Measurements from ENCODE around the gene RHCE. TPM values are rescaled to one million over a fixed set of nuclear protein-coding genes. Genes with fewer than 3 reads are reported as not detected.
"Not testable (repeated sequence)": the region's sequence is repeated elsewhere in the genome, so short reads cannot be mapped to it uniquely, and the experiment has no call there.

Gene RHCE
- total and polyA plus RNA-seq, 9 of the 15 experiments (the other 6 are each of a cell fraction or from before 2014, with no cell fraction given): 5.4 to 31.5 (median 12.6) TPM

DNA sequence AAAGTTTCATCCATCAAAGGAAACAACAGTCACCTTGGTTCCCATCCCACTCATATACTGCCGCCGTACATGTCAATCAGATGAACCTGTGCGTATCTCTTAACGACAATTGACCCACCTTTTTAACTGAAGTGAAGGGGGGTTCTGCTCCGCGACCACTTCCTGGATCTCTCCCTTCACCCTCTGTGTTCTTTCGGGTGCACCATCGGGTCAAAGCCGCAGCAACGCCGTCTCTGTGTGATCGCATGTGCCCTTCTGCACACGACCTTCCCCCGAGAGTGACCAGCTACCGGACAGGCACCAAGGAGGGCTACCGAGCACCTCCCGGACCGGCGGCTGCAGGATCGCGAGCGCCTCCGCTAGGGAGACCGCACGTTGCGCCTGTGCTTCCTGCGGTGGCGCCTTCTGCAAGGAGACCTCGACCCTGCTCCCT lies 83.7 kb downstream of the RHCE start (continued):
- TF ChIP-seq KDM1A (IDR thresholded peaks at IDR 0.05): peak in 1 of 2 experiments; percentile 15; a peak in 1 of 4 replicates
- peak; percentile 50 for TF ChIP-seq MEIS2 (IDR thresholded peaks at IDR 0.05; ENCODE audit: partially characterized antibody)
- 0 out of 2 replicates have a peak, but pooled peaks have one; percentile 31 for TF ChIP-seq CREM (IDR thresholded peaks at IDR 0.05; ENCODE audit: low read depth)
- TF ChIP-seq, protein P1, sequence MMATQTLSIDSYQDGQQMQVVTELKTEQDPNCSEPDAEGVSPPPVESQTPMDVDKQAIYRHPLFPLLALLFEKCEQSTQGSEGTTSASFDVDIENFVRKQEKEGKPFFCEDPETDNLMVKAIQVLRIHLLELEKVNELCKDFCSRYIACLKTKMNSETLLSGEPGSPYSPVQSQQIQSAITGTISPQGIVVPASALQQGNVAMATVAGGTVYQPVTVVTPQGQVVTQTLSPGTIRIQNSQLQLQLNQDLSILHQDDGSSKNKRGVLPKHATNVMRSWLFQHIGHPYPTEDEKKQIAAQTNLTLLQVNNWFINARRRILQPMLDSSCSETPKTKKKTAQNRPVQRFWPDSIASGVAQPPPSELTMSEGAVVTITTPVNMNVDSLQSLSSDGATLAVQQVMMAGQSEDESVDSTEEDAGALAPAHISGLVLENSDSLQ (IDR thresholded peaks at IDR 0.05): peak; percentile 93
- TF ChIP-seq CTBP1 (IDR thresholded peaks at IDR 0.05; ENCODE audit: borderline replicate concordance): peak; percentile 56; the same call in 1 of the 2 replicates
- TF ChIP-seq ZBTB7A (IDR thresholded peaks at IDR 0.05; ENCODE audit: borderline replicate concordance, control insufficient read depth, low read depth, low read length): 0 out of 2 replicates have a peak, but pooled peaks have one; percentile 30
- TF ChIP-seq, protein P2, sequence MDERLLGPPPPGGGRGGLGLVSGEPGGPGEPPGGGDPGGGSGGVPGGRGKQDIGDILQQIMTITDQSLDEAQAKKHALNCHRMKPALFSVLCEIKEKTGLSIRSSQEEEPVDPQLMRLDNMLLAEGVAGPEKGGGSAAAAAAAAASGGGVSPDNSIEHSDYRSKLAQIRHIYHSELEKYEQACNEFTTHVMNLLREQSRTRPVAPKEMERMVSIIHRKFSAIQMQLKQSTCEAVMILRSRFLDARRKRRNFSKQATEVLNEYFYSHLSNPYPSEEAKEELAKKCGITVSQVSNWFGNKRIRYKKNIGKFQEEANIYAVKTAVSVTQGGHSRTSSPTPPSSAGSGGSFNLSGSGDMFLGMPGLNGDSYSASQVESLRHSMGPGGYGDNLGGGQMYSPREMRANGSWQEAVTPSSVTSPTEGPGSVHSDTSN (CRISPR knock-in tag; IDR thresholded peaks at IDR 0.05; ENCODE audit: low read depth): not testable (repeated sequence)
- TF ChIP-seq, protein P2 (tag; conservative IDR thresholded peaks at IDR 0.05; ENCODE audit: low read depth): peak; percentile 27
- peak in 1 of 2 experiments; percentile 67; a peak in 2 of 4 replicates for TF ChIP-seq HDAC1 (IDR thresholded peaks at IDR 0.05)
- TF ChIP-seq NRF1 (conservative IDR thresholded peaks at IDR 0.05 in 1 of 2, IDR thresholded peaks at IDR 0.05 in 1 of 2): peak; percentile 51 to 59
- TF ChIP-seq SAP30 (IDR thresholded peaks at IDR 0.05; ENCODE audit: borderline replicate concordance, insufficient read depth, low read depth, low read length, poor library complexity, severe bottlenecking): peak; percentile 49
- TF ChIP-seq ARID1B (IDR thresholded peaks at IDR 0.05): peak; percentile 28; the same call in 1 of the 2 replicates
- 0 out of 2 replicates have a peak, but pooled peaks have one; percentile 52 for TF ChIP-seq SMARCC2 (IDR thresholded peaks at IDR 0.05; ENCODE audit: low read depth)
- TF ChIP-seq, protein P3, sequence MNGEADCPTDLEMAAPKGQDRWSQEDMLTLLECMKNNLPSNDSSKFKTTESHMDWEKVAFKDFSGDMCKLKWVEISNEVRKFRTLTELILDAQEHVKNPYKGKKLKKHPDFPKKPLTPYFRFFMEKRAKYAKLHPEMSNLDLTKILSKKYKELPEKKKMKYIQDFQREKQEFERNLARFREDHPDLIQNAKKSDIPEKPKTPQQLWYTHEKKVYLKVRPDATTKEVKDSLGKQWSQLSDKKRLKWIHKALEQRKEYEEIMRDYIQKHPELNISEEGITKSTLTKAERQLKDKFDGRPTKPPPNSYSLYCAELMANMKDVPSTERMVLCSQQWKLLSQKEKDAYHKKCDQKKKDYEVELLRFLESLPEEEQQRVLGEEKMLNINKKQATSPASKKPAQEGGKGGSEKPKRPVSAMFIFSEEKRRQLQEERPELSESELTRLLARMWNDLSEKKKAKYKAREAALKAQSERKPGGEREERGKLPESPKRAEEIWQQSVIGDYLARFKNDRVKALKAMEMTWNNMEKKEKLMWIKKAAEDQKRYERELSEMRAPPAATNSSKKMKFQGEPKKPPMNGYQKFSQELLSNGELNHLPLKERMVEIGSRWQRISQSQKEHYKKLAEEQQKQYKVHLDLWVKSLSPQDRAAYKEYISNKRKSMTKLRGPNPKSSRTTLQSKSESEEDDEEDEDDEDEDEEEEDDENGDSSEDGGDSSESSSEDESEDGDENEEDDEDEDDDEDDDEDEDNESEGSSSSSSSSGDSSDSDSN (IDR thresholded peaks at IDR 0.05; ENCODE audit: borderline replicate concordance in 1 of 2, low read depth in 2 of 2, low read length in 2 of 2): peak in 1 of 2 experiments; percentile 66; a peak in 1 of 4 replicates
- TF ChIP-seq MIER1 (IDR thresholded peaks at IDR 0.05; ENCODE audit: low read depth): 0 out of 2 replicates have a peak, but pooled peaks have one; percentile 30

All from K562 (cell line).